CD4-positive, CD25-positive, alpha-beta regulatory T cell (primary cell): Measurements from ENCODE around the gene EYA2. TPM values are rescaled to one million over a fixed set of nuclear protein-coding genes. Genes with fewer than 3 reads are reported as not detected.

Experiments used
- ATAC-seq, 2 donors: fragments of 150-1000 bp; cut with Tn5 transposase; one replicate each; pipeline ENCODE4 v1.10.0; 2021; ENCODE audit warnings: low read depth in 2 of 2, moderate number of reproducible peaks in 2 of 2, moderate library complexity in 1 of 2
- DNase-seq, 3 donors: peaks; one replicate each; pipeline versions ENCODE4 v3.0.0 to v3.0.0-alpha.2; 2012 to 2022; ENCODE audit warnings: mixed read lengths in 1 of 3
- H3K27ac ChIP-seq: one replicate; pipeline ENCODE4 v1.7.0; 2013; ENCODE audit warnings: mild to moderate bottlenecking, low read length; ENCODE audit not compliant: insufficient read depth, poor library complexity, severe bottlenecking
- H3K27me3 ChIP-seq: one replicate; pipeline ENCODE4 v1.7.0; 2013; ENCODE audit warnings: low read length; ENCODE audit not compliant: control insufficient read depth, insufficient read depth
- H3K36me3 ChIP-seq: one replicate; pipeline ENCODE4 v1.7.0; 2013; ENCODE audit warnings: mild to moderate bottlenecking, low read length, moderate library complexity; ENCODE audit not compliant: control insufficient read depth, insufficient read depth
- H3K4me1 ChIP-seq: 2 replicates; pipeline ENCODE4 v1.7.0; 2013; ENCODE audit warnings: mild to moderate bottlenecking, low read length; ENCODE audit not compliant: insufficient read depth, control insufficient read depth, poor library complexity, severe bottlenecking
- H3K4me3 ChIP-seq: one replicate; pipeline ENCODE4 v1.7.0; 2013; ENCODE audit warnings: low read depth, mild to moderate bottlenecking, low read length, moderate library complexity
- H3K9me3 ChIP-seq, 2 experiments: 1 replicate in 1 of 2; 2 replicates in 1 of 2; pipeline ENCODE4 v1.7.0; 2013; ENCODE audit warnings: low read length in 2 of 2, mild to moderate bottlenecking in 1 of 2, moderate library complexity in 1 of 2; ENCODE audit not compliant: control insufficient read depth in 2 of 2
- H3K27ac Mint-ChIP-seq, 3 donors: one replicate each; pipeline ENCODE4 v1.8.0; 2020 to 2022; ENCODE audit warnings: mild to moderate bottlenecking in 3 of 3, mixed read lengths in 3 of 3, moderate library complexity in 2 of 3
- H3K27me3 Mint-ChIP-seq: one replicate; pipeline ENCODE4 v1.8.0; 2022; ENCODE audit warnings: mild to moderate bottlenecking, mixed read lengths
- H3K36me3 Mint-ChIP-seq: one replicate; pipeline ENCODE4 v1.8.0; 2020; ENCODE audit warnings: mixed read lengths
- H3K4me1 Mint-ChIP-seq, 4 donors: one replicate each; pipeline ENCODE4 v1.8.0; 2020 to 2022; ENCODE audit warnings: mixed read lengths in 4 of 4, mild to moderate bottlenecking in 1 of 4
- H3K4me3 Mint-ChIP-seq, 4 donors: one replicate each; pipeline ENCODE4 v1.8.0; 2020 to 2022; ENCODE audit warnings: mild to moderate bottlenecking in 4 of 4, mixed read lengths in 4 of 4, moderate library complexity in 3 of 4
- H3K9me3 Mint-ChIP-seq, 7 donors: one replicate each; pipeline ENCODE4 v1.8.0; 2020 to 2022; ENCODE audit warnings: mixed read lengths in 7 of 7, mild to moderate bottlenecking in 3 of 7, moderate library complexity in 2 of 7
- polyA plus RNA-seq, 4 donors: library from polyadenylated mRNA; unstranded; fragments of 300-500 nt; fragmentation: Illumina TruSeq; gene quantifications; one replicate each; pipeline ENCODE4 v1.2.3, GENCODE V29; 2021
- total RNA-seq: library from RNA; stranded (reverse); gene quantifications from one replicate; pipeline ENCODE4 v1.2.3, GENCODE V29; 2022

EYA2 gene
- total and polyA plus RNA-seq, 5 donors from 2014 or later, result not detected

GRCh38 chr20:47093320-47093966 lies 198.8 kb downstream of the EYA2 start:
- ATAC-seq, result no peak

GRCh38 chr20:47095690-47096089 lies 201.0 kb downstream of the EYA2 start:
- H3K4me1 ChIP-seq, result no peaks in the 10 kb centered on the region
- H3K36me3 Mint-ChIP-seq, result peaks cover 2% of the 10 kb centered on the region
- no peaks in the 10 kb centered on the region for H3K36me3 ChIP-seq
- no peaks in the 10 kb centered on the region for H3K4me1 Mint-ChIP-seq
- ATAC-seq, result no peak
- no peak overlapping the region for H3K27ac Mint-ChIP-seq
- H3K9me3 ChIP-seq, result peaks cover 0 to 3% of the 10 kb centered on the region in 2 experiments
- H3K27me3 Mint-ChIP-seq, result peaks cover 40% of the 10 kb centered on the region
- no peak overlapping the region for H3K4me3 ChIP-seq
- H3K4me3 Mint-ChIP-seq, result no peak overlapping the region
- DNase-seq, result no peak
- H3K27ac ChIP-seq, result no peak overlapping the region
- peaks cover 0 to 12% (median 5%) of the 10 kb centered on the region in 7 donors for H3K9me3 Mint-ChIP-seq
- H3K27me3 ChIP-seq, result no peaks in the 10 kb centered on the region

More at GRCh38 chr20:47093320-47093966, 198.8 kb downstream of the EYA2 start:
- H3K36me3 ChIP-seq, result no peaks in the 10 kb centered on the region
- no peaks in the 10 kb centered on the region for H3K4me1 ChIP-seq
- Mint-ChIP-seq H3K27ac (no peak overlapping the region), H3K27me3 (peaks cover 28% of the 10 kb centered on the region), H3K36me3 (peaks cover 2% of the 10 kb centered on the region), H3K4me3 (no peak overlapping the region), H3K4me1 (no peaks in the 10 kb centered on the region), H3K9me3 (peaks cover 0 to 6% (median 4%) of the 10 kb centered on the region in 7 donors)
- no peaks in the 10 kb centered on the region for H3K27me3 ChIP-seq
- no peak for DNase-seq
- H3K4me3 ChIP-seq, result no peak overlapping the region
- H3K9me3 ChIP-seq, result peaks cover 0 to 3% of the 10 kb centered on the region in 2 experiments
- no peak overlapping the region for H3K27ac ChIP-seq

GRCh38 chr20:47097691-47098622 lies 203.3 kb downstream of the EYA2 start:
- H3K27me3 Mint-ChIP-seq, result peaks cover 43% of the 10 kb centered on the region
- H3K4me1 Mint-ChIP-seq, result no peaks in the 10 kb centered on the region
- no peak overlapping the region for H3K4me3 ChIP-seq
- H3K36me3 ChIP-seq, result no peaks in the 10 kb centered on the region
- no peaks in the 10 kb centered on the region for H3K4me1 ChIP-seq
- H3K9me3 Mint-ChIP-seq, result peaks cover 0 to 22% (median 6%) of the 10 kb centered on the region in 7 donors
- no peak overlapping the region for H3K4me3 Mint-ChIP-seq
- H3K27ac ChIP-seq, result no peak overlapping the region
- DNase-seq (no peak), ATAC-seq (no peak)
- H3K27me3 ChIP-seq, result no peaks in the 10 kb centered on the region
- peaks cover 3 to 10% of the 10 kb centered on the region in 2 experiments for H3K9me3 ChIP-seq
- H3K36me3 Mint-ChIP-seq, result peaks cover 2% of the 10 kb centered on the region
- H3K27ac Mint-ChIP-seq, result no peak overlapping the region

- Histone ChIP-seq H3K9me3 (peaks cover 3 to 17% of the 10 kb centered on the region in 2 experiments), H3K27ac (no peak overlapping the region), H3K4me1 (no peaks in the 10 kb centered on the region), H3K36me3 (no peaks in the 10 kb centered on the region), H3K27me3 (no peaks in the 10 kb centered on the region), H3K4me3 (no peak overlapping the region)
- Mint-ChIP-seq H3K9me3 (peaks cover 0 to 27% (median 11%) of the 10 kb centered on the region in 7 donors), H3K27me3 (peaks cover 36% of the 10 kb centered on the region), H3K4me3 (no peak overlapping the region), H3K27ac (no peak overlapping the region), H3K4me1 (no peaks in the 10 kb centered on the region), H3K36me3 (peaks cover 2% of the 10 kb centered on the region)
- ATAC-seq, result no peak
- no peak for DNase-seq
These were observed 204.4 kb downstream of the EYA2 start for GRCh38 chr20:47099093-47099492.

GRCh38 chr20:47099825-47100441 lies 205.3 kb downstream of the EYA2 start:
- Mint-ChIP-seq H3K27ac (no peak overlapping the region), H3K36me3 (peaks cover 2% of the 10 kb centered on the region), H3K27me3 (peaks cover 31% of the 10 kb centered on the region), H3K9me3 (peaks cover 0 to 30% (median 11%) of the 10 kb centered on the region in 7 donors), H3K4me1 (no peaks in the 10 kb centered on the region), H3K4me3 (no peak overlapping the region)
- Histone ChIP-seq H3K4me3 (no peak overlapping the region), H3K9me3 (peaks cover 3 to 17% of the 10 kb centered on the region in 2 experiments), H3K36me3 (no peaks in the 10 kb centered on the region), H3K27ac (no peak overlapping the region), H3K4me1 (no peaks in the 10 kb centered on the region), H3K27me3 (no peaks in the 10 kb centered on the region)
- ATAC-seq, result no peak
- no peak for DNase-seq

GRCh38 chr20:47102629-47103028 lies 208.0 kb downstream of the EYA2 start:
- Mint-ChIP-seq H3K9me3 (peaks cover 0 to 26% (median 6%) of the 10 kb centered on the region in 7 donors), H3K27ac (no peak overlapping the region), H3K4me1 (no peaks in the 10 kb centered on the region), H3K36me3 (no peaks in the 10 kb centered on the region), H3K4me3 (no peak overlapping the region), H3K27me3 (peaks cover 29% of the 10 kb centered on the region)
- Histone ChIP-seq H3K4me3 (no peak overlapping the region), H3K27ac (no peak overlapping the region), H3K4me1 (no peaks in the 10 kb centered on the region), H3K36me3 (no peaks in the 10 kb centered on the region), H3K9me3 (peaks cover 0 to 17% of the 10 kb centered on the region in 2 experiments), H3K27me3 (no peaks in the 10 kb centered on the region)
- DNase-seq (no peak), ATAC-seq (no peak)

GRCh38 chr20:47106786-47107185 lies 212.1 kb downstream of the EYA2 start:
- H3K36me3 ChIP-seq, result no peaks in the 10 kb centered on the region
- H3K4me3 Mint-ChIP-seq, result no peak overlapping the region
- H3K9me3 ChIP-seq, result peaks cover 6 to 19% of the 10 kb centered on the region in 2 experiments
- no peaks in the 10 kb centered on the region for H3K4me1 ChIP-seq
- ATAC-seq (no peak), DNase-seq (no peak)
- H3K27ac Mint-ChIP-seq, result no peak overlapping the region
- no peak overlapping the region for H3K27ac ChIP-seq
- no peaks in the 10 kb centered on the region for H3K36me3 Mint-ChIP-seq
- peaks cover 0 to 27% (median 4%) of the 10 kb centered on the region in 7 donors for H3K9me3 Mint-ChIP-seq
- H3K4me1 Mint-ChIP-seq, result no peaks in the 10 kb centered on the region
- no peaks in the 10 kb centered on the region for H3K27me3 ChIP-seq
- peaks cover 10% of the 10 kb centered on the region for H3K27me3 Mint-ChIP-seq
- no peak overlapping the region for H3K4me3 ChIP-seq
